GM19023 (cell line): ENCODE results near the gene LDHD.

Experiments used
- ATAC-seq: cut with Tn5 transposase; IDR thresholded peaks from one replicate; pipeline ENCODE4 v1.9.1; 2021; ENCODE audit warnings: mild to moderate bottlenecking, moderate library complexity; ENCODE audit not compliant: unreplicated experiment

The LDHD gene

DNA sequence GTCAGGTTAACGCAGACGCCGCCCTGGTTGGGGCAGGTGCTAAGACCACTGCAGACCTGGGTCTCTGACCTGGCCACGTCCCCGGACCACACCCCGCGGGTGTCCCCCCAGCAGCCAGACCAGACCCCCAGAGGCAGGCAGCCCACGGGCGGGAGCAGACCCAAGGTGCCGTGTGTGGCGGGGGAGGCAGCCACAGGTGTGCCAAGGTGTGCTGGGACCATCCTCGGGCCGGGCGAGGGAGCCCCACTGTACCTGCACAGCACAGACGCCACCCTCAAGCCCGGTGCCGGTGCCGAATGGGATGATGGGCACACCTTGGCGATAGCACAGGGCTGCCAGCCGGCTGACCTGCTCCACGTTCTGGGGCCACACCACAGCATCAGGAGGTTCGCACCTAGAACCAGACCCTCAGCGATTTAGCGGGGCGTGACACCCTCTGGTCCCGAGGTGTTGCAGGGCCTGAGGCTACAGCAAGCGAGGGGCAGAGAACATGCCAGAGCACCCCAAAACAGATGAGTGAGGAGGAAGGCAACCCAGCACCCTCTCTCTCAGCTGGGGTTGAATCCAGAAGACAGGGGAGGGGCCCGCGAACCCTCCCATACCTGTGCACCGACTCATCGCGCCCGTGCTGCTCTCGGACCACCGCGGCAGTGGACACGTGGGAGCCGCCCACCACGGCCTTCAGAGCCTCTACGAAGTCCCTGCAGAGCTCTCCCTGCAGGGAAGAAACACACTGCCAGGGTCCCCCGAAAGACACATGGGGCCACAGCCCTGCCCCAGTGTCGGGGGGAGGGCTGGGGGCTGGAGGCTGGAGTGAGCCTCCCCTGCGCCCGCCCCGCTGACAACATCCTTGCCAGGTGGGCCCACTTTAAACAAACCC, 1.4 kb downstream of the LDHD start:
- no peak for ATAC-seq

DNA sequence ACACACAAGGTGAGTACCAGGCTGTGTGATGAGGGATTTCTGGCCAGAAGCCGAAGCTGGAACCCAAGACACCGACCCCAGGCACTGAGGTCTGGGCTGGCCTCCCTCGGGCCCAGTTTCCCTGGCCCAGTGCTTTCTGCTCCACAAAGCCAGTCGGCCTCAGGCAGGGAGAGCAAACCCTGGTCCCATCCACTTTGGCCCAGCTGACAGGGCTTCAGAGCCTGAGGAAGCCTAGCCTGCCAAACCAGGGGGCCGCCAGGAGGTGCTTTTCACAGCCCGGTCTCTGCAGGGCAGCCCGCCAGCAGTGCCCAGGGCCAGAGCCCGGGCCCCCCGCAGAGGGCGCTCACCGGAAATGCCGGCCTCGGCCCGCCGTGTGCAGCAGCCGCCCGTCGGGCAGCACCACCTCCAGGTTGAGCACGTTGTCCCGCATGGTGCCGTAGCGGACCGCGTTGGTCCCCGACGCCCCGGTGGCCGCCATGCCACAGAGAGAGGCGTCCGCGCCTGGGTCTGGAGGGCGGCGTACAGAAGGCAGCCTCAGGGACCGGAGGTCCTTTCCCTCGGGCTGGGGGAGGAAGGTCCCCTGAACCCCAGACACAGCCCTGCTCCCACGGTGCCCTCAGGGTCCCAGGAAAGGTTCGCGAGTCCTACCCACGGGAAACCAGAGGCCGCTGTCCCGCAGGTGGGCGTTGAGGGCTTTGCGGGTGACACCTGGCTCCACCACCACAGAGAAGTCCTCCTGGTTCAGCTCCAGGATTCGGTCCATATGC, 2.2 kb downstream of the LDHD start:
- no peak for ATAC-seq

DNA sequence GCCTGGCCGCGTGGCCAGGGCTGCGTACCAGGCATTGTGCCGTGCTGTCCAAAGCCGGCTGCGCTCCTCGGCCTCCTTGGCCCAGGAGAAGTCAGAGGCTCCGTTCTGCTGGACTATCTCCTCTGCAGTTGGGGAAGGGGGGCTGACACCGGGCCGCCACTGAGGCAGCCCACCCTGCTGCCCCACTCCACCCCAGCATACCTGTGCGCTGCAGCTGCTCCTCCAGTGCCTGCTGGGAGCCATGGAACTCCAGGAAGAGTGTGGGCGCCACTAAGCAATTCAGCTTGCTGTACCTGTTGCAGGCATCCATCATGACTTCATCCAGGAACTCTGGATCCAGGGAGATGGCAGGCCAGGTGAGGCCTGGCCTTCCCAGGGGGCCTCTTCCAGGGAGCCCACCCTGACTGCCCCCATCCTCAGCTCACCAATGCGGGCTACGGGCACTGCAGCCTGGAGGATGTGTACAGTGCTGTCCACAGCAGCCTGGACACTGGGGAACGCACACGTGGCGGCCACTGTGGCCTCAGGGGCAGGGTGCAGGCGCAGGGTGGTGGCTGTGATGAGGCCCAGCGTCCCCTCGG, 2.9 kb downstream of the LDHD start:
- no peak for ATAC-seq

GRCh38 chr16:75112734-75113491, 3.7 kb downstream of the LDHD start:
- no peak for ATAC-seq

DNA sequence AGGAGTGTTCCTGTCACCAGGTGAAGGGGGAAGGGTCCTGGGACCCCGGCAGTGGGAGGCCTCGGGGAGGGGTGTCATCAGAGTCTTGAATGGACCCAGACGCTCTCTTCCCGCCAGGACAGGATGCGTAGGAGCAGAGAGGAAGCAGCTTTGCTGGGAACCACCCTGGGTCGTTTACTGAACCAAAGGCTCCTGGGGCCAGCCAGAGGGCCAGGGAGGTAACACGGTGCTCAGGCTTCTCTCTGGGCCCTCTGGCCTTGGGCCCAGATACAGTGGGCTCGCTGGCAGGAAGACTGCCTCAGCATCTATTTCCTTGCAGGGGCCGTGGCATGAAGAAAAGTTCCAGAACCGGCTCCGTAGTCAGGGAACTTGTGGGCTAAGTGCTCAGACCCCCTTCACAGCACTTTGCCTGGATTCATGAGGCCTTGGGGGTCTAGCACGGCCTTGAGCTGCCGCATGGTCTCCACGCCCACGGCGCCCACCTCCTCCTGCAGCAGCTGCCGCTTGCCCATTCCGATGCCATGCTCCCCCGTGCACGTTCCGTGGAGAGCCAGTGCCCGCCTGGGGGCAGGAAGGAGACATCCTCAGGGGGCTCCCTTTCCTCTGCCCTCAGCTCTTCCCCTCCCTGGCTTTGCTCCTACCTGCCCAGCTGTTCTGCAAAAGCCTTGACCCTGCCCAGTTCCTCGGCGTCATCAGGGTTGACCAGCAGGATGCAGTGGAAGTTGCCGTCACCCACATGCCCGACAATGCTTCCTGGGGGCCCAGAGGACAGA, 4.4 kb downstream of the LDHD start:
- ATAC-seq, result no peak

DNA sequence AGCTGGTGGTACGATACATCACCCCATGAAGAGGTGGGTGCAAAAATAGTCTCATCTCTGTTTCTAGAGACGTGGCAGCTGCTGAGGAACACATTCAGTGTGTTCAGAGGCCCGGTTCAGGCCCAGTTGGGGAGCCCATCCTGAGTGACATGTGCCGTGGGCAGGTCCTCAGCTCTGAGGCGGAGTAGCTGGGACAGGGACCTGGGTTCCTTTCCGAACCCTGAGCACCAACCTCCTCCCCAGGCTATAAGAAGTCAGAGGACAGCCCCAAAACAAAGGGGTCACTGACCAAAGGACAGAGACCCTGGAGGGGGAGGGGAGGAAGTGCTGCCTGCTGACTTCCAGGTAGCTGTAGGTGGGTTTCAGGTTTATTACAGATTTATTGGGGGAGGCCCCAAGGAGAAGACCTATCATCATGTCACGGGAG, 5.1 kb downstream of the LDHD start:
- ATAC-seq, result peak; percentile 12

GRCh38 chr16:75110637-75111513, 5.7 kb downstream of the LDHD start:
- peak; percentile 75 for ATAC-seq

DNA sequence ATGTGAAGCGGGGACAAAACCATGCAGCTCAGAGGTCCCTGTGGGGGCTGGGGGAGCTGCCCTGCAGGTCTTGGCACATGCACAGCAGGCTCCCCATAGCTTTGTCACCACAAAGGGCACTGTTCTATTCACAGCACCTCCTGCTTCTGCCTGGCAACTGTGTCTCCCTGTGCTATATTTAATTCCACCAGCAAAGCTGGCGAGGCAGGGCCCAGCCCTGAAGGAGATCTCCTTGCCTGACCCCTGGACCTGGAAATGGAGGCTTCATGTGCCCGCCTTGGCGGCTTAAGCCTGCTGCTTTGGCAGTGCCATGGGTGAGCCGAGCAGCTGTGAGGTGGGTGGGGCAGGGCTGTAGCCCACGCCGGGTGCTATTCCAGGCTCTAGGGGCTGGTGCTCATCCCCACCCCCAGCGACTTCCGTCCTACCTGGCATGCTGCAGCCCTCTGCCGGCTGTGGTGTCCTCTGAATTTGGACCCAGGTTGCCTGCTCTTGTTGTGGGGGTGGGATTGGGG, 6.8 kb downstream of the LDHD start:
- no peak for ATAC-seq

DNA sequence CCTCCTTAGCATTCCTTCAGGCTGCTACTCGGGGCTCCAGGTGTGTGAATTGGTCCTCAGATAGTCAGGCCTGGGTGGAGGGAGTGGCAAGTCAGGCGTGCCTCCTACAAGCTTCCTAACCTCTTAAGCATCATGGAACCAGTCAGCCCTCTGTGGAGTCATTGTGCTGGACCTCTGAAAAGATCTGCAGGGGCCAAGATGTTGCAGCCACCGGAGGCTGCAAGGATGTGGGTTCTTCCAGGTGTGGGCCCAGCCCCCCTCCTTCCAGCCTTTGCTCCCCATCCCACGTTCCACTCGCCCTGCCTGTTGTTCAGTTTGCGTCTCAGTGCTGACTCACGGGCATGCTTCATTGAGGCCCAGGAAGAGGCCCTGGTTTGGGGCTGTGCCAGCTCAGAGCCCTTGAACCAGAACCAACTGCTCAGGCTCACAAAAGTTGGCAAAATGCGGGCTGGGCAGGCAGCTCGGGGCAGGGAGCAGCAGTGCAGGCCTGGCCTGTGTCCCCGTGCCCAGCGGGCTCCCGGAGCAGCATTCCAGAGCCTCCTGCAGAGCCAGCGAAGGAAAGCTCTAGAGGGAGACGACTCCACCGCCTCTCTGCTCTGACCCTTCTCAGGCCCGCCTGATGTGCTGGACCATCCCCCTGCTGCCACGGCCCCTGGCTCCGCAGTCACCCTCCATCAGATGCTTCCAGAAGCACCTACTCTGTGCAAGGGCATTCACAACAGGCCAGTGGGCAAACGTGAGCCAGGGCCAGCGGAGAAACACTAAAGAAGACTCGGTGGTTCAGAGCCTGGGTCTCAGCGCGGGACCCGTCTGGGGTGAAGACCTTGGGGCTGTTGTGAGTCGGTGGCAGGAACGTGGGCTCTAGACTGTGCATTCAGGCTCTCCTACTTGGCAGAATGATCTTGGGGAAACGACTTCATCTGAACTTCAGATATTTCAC, 7.5 kb downstream of the LDHD start:
- no peak for ATAC-seq

GRCh38 chr16:75107505-75107904, 9.1 kb downstream of the LDHD start:
- no peak for ATAC-seq

DNA sequence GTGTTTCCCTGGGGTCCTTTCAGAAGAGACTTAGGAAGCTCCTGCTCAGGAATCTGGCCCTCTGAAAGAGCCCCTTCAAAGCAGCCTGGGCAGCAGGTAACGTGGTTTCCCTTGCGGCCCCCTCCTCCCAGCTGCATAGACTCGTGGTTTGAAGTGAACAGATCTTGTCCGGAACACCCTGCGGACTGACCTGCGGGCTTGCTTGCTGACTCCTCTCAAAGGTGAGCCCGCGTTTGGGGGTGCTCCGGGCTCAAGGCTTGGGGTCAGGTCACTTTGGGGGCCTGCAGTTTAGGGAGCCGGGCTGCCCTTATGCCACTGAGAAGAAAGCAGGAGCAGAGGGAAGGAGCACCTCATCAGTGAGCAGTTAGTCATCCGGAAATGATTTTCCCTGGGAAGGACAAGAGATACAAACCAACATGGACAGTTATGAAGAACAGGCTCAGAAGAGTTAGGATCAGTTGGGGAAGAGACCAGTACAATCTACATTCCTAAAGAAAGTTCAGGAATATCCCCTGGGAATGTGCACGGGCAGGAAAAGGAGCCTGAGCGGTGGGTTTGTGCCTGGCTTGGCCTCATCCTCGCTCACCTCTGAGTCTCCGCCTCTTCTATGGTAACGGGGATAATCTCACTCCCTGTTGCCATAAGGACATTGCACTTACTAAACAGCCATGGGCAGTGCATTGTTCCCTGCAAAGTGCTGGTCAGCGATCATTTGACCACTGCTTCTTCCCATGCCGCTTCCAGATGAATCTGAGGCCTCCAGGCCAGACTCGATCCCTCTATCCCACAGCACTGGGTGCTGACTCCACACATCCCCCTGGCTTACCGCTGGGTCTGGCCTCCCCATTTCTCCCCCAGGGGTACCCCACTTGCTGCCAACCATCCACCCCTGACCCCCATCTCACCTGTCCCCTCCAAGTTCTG, 10.0 kb downstream of the LDHD start:
- no peak for ATAC-seq

DNA sequence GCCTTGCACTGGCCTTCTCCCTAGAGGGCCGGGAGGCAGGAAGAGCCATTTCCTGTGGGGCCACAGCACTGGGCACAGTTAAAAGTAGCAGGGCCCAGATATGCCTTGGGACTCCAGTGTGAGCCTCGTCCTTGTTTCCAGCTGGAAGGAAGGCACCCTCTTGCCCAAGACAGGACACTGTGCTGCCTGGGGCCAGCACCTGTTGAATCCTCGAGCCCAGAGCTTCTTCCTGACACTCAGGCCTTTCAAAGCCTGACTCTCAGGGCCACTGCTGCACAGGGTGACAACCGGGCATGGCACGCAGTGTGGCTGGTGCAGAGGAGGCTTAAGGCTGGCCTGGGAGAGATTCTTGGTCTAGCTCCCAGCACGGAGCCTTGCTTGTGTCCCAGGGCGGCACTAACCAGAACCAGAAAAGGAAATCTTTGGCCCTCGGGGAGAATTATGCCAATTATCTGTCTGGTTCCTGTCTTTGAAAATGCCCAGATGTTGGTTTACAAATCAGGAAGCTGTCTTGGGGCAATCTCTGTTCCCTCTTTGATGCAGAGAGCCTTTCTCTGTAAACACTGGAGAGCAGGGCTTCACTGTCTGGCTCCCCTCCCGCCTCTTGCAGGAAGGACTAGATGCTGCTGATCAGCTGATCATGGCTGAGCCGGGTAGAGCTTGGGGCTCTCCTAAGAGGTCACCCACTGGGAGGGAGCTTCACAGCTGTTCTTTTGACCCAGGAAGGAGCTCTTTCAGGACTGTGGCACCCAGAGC, 11.1 kb downstream of the LDHD start:
- ATAC-seq, result no peak

GRCh38 chr16:75104836-75105235, 11.7 kb downstream of the LDHD start:
- ATAC-seq, result no peak

GRCh38 chr16:75103994-75104393, 12.6 kb downstream of the LDHD start:
- no peak for ATAC-seq

- ATAC-seq, result no peak
These were observed 14.0 kb downstream of the LDHD start for GRCh38 chr16:75102595-75102994.

DNA sequence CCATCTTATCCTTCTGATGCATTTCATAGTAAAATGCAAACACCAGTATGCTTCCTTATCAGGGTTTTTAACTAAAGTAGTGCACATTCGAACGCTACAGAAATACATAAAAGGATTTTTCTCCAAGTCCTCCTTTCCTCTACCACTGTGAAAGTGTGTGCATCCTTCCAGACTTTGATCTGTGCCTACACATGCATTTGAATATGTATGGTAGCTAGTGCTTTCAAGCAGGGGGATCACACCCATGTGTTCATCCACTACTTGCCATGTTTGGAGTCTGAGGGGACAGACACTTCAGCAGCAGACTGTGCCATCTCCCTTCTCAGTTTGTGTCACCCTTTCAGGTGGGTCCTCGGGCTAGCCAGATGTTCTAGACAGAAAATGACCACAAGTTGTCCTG, 14.9 kb downstream of the LDHD start:
- no peak for ATAC-seq
